Inflammatory macrophage (primary cell): Measurements from ENCODE around the gene BCHE.

ENCODE experiments used
- DNase-seq, 2 donors: peaks; one replicate each; pipeline ENCODE4 v3.0.0-alpha.2; 2020 to 2022

The BCHE gene

GRCh38 chr3:165749241-165749640 lies 88.0 kb downstream of the BCHE start:
- DNase-seq: no peak

DNA sequence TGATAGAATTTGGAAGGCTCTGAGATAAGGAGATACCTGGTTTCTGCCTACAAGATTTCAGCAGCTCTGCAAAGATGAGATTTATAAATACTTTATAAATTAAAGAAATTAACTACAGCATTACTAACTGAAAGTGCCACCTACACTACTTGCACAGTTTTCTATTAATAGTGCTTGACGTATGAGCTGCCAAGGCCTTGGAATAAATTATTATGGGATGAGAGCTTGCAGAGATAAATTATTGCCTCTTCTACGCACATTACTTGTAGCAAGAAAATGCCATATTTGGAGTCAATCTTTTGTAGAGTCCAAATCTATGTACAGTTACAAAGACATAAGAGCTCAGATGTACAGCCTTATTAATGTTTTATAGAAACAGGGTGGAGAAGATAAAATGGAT lies 89.1 kb downstream of the BCHE start:
- no peak for DNase-seq

- no peak for DNase-seq
Observed at GRCh38 chr3:165746874-165747273, 90.3 kb downstream of the BCHE start.

GRCh38 chr3:165744025-165744424 lies 93.2 kb downstream of the BCHE start:
- no peak for DNase-seq

DNA sequence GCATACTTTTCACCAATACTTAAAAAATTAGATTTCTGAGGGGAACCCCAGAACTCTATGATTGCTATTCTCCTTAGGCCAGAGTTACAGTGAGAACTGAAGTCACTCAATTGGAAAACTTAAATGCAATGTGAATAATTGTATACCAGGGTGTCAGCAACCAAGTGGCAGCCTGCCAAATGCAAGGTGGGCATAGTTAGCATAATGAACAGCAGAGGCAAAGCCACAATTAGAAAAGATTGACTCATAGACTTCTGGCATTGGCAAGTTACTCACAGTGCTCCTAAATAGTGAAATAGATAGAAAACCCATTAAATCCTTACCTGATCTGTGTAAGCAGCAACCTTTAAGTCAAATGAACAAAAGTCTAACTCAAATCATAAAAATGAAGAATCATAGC lies 94.9 kb downstream of the BCHE start:
- DNase-seq: no peak

DNA sequence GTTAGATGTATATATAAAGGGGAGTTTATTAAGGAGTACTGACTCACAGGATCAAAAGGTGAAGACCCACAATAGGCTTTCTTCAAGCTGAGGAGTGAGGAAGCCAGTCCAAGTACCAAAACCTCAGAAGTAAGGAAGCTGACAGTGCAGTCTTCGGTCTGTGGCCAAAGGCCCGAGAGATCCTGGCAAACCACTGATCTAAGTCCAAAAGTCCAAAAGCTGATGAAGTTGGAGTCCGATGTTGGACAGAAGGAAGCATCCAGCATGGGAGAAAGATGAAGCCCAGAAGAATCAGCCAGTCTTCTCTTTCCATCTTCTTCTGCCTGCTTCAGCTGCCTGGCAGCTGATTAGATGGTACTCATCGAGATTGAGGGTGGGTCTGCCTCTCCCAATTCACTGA lies 107.5 kb downstream of the BCHE start:
- DNase-seq: no peak

DNA sequence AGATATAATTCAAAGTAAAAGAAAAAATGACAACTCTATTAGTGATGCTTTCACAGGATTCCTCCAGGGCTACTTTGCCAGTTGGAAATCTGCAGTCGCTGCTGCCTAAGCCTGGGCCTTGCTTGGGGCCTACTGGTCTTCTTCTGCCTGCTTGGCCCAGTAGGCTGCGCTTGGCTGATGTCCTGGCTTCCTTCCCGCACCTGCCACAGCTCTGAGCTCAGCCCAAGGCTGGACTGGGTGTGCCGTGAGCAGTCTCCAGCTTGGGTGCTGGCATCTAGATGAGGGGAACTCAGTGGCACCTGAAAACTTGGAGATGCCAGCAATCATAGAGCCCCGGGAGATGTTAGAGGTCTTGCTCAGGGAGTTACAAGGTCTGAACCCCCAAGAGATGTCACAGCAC lies 108.3 kb downstream of the BCHE start:
- DNase-seq: no peak

GRCh38 chr3:165725296-165725695 lies 111.9 kb downstream of the BCHE start:
- DNase-seq: no peak
